Measurements from ENCODE around the gene C6orf89.

C6orf89 gene

GRCh38 chr6:36884610-36885009 is 1.1 kb upstream of the C6orf89 start:
- H3F3A ChIP-seq (ENCODE audit: insufficient read depth, low read length), result no peaks in the 10 kb centered on the region
- no peaks in the 10 kb centered on the region for H3K36me3 ChIP-seq (replicated peaks; ENCODE audit: insufficient read depth, low read length)
- no peak for DNase-seq
- H3K4me2 ChIP-seq (ENCODE audit: low read depth, low read length), result 0 out of 2 replicates have a peak overlapping the region, but pooled peaks have one; percentile 89
- H4K20me1 ChIP-seq (ENCODE audit: insufficient read depth, low read length), result no peaks in the 10 kb centered on the region
- H3K9me2 ChIP-seq (replicated peaks; ENCODE audit: insufficient read depth, low read length), result no peaks in the 10 kb centered on the region
- peaks cover 24% of the 10 kb centered on the region for H3K79me2 ChIP-seq (ENCODE audit: low read length)
- no peak overlapping the region for H3K9ac ChIP-seq (ENCODE audit: low read length)
- no peak overlapping the region for H3K4me3 ChIP-seq (ENCODE audit: low read length)
- no peak for TF ChIP-seq EZH2phosphoT487 (IDR thresholded peaks at IDR 0.05; ENCODE audit: low read length)
- TF ChIP-seq EZH2 (optimal IDR thresholded peaks at IDR 0.05; ENCODE audit: low read depth, low read length), result no peak
- no peak for TF ChIP-seq CTCF (IDR thresholded peaks at IDR 0.05; ENCODE audit: low read length)
- no peaks in the 10 kb centered on the region for H3K27me3 ChIP-seq (replicated peaks; ENCODE audit: insufficient read depth, low read length)
- peak overlapping the region; percentile 99 for H2AFZ ChIP-seq (ENCODE audit: low read length)
- H3K4me1 ChIP-seq (ENCODE audit: low read length), result peaks cover 10% of the 10 kb centered on the region; the same call in 1 of the 2 replicates
- no peaks in the 10 kb centered on the region for H3K9me3 ChIP-seq (replicated peaks; ENCODE audit: insufficient read depth, low read length)
- no peak overlapping the region for H3K27ac ChIP-seq (ENCODE audit: low read length)

GRCh38 chr6:36886950-36887618 is 1.3 kb downstream of the C6orf89 start:
- Histone ChIP-seq H4K20me1 (ENCODE audit: insufficient read depth, low read length) (no peaks in the 10 kb centered on the region), H3F3A (ENCODE audit: insufficient read depth, low read length) (no peaks in the 10 kb centered on the region), H3K36me3 (replicated peaks; ENCODE audit: insufficient read depth, low read length) (no peaks in the 10 kb centered on the region), H2AFZ (ENCODE audit: low read length) (no peak overlapping the region), H3K4me1 (ENCODE audit: low read length) (peaks cover 10% of the 10 kb centered on the region; the same call in 1 of the 2 replicates), H3K9ac (ENCODE audit: low read length) (peak overlapping the region; percentile 76; the same call in 1 of the 2 replicates), H3K27me3 (replicated peaks; ENCODE audit: insufficient read depth, low read length) (no peaks in the 10 kb centered on the region), H3K9me2 (replicated peaks; ENCODE audit: insufficient read depth, low read length) (no peaks in the 10 kb centered on the region), H3K79me2 (ENCODE audit: low read length) (peaks cover 24% of the 10 kb centered on the region), H3K4me3 (ENCODE audit: low read length) (peak overlapping the region; percentile 86; the same call in 1 of the 2 replicates), H3K27ac (ENCODE audit: low read length) (no peak overlapping the region), H3K9me3 (replicated peaks; ENCODE audit: insufficient read depth, low read length) (no peaks in the 10 kb centered on the region), H3K4me2 (ENCODE audit: low read depth, low read length) (peak overlapping the region; percentile 78; the same call in 1 of the 2 replicates)
- no peak for TF ChIP-seq CTCF (IDR thresholded peaks at IDR 0.05; ENCODE audit: low read length)
- no peak for TF ChIP-seq EZH2 (optimal IDR thresholded peaks at IDR 0.05; ENCODE audit: low read depth, low read length)
- no peak for TF ChIP-seq EZH2phosphoT487 (IDR thresholded peaks at IDR 0.05; ENCODE audit: low read length)
- no peak for DNase-seq

GRCh38 chr6:36888115-36888643 is 2.4 kb downstream of the C6orf89 start:
- Histone ChIP-seq H3K27me3 (replicated peaks; ENCODE audit: insufficient read depth, low read length) (no peaks in the 10 kb centered on the region), H2AFZ (ENCODE audit: low read length) (no peak overlapping the region), H3K4me3 (ENCODE audit: low read length) (no peak overlapping the region), H3K9me2 (replicated peaks; ENCODE audit: insufficient read depth, low read length) (no peaks in the 10 kb centered on the region), H3K4me2 (ENCODE audit: low read depth, low read length) (no peak overlapping the region), H3K4me1 (ENCODE audit: low read length) (peaks cover 10% of the 10 kb centered on the region; the same call in 1 of the 2 replicates), H3K36me3 (replicated peaks; ENCODE audit: insufficient read depth, low read length) (no peaks in the 10 kb centered on the region), H4K20me1 (ENCODE audit: insufficient read depth, low read length) (no peaks in the 10 kb centered on the region), H3K9me3 (replicated peaks; ENCODE audit: insufficient read depth, low read length) (no peaks in the 10 kb centered on the region), H3F3A (ENCODE audit: insufficient read depth, low read length) (no peaks in the 10 kb centered on the region), H3K9ac (ENCODE audit: low read length) (no peak overlapping the region), H3K79me2 (ENCODE audit: low read length) (peaks cover 27% of the 10 kb centered on the region), H3K27ac (ENCODE audit: low read length) (no peak overlapping the region)
- no peak for TF ChIP-seq EZH2phosphoT487 (IDR thresholded peaks at IDR 0.05; ENCODE audit: low read length)
- TF ChIP-seq CTCF (IDR thresholded peaks at IDR 0.05; ENCODE audit: low read length), result no peak
- TF ChIP-seq EZH2 (optimal IDR thresholded peaks at IDR 0.05; ENCODE audit: low read depth, low read length), result no peak
- no peak for DNase-seq
